ENCODE measurements around the gene SAXO1. TPM values are rescaled to one million over a fixed set of nuclear protein-coding genes. Genes with fewer than 3 reads are reported as not detected.

The SAXO1 gene
- total RNA-seq, 1 donor from 2014 or later = not detected

GRCh38 chr9:18888290-18888689 is 144.7 kb downstream of the SAXO1 start:
- DNase-seq (ENCODE audit: low read depth) = peak; percentile 56
- no peak overlapping the region for H3K9ac ChIP-seq (ENCODE audit: low read length)

GRCh38 chr9:18887546-18887945 is 145.5 kb downstream of the SAXO1 start:
- H3K27me3 ChIP-seq (ENCODE audit: insufficient read depth, low read length) = no peaks in the 10 kb centered on the region
- no peak overlapping the region for H3K9ac ChIP-seq (ENCODE audit: low read length)
- peaks cover 5% of the 10 kb centered on the region for H3K9me3 Mint-ChIP-seq (ENCODE audit: unreplicated experiment)
- H3K36me3 ChIP-seq (ENCODE audit: insufficient read depth, low read length) = peaks cover 27% of the 10 kb centered on the region
- H3K4me3 Mint-ChIP-seq (ENCODE audit: unreplicated experiment) = no peak overlapping the region
- H3K4me1 ChIP-seq (ENCODE audit: insufficient read depth, low read length) = peaks cover 6% of the 10 kb centered on the region
- no peaks in the 10 kb centered on the region for H3K79me2 ChIP-seq (ENCODE audit: insufficient read depth, low read length)
- no peaks in the 10 kb centered on the region for H3K9me3 ChIP-seq (ENCODE audit: insufficient read depth, low read depth, low read length)
- no peak overlapping the region for H2AFZ ChIP-seq (ENCODE audit: low read depth, low read length)
- H3K27ac ChIP-seq (ENCODE audit: low read depth, low read length) = no peak overlapping the region
- H3K4me2 ChIP-seq (ENCODE audit: low read length) = no peak overlapping the region
- H4K20me1 ChIP-seq (ENCODE audit: insufficient read depth, low read length) = no peaks in the 10 kb centered on the region
- TF ChIP-seq CTCF (IDR thresholded peaks at IDR 0.05; ENCODE audit: insufficient read depth, low read depth, low read length) = no peak
- TF ChIP-seq EZH2 (IDR thresholded peaks at IDR 0.05; ENCODE audit: insufficient read depth, low read length) = no peak
- H3K4me1 Mint-ChIP-seq (ENCODE audit: low read depth, unreplicated experiment) = no peaks in the 10 kb centered on the region
- no peak for FAIRE-seq
- H3K4me3 ChIP-seq (ENCODE audit: insufficient read depth, low read depth, low read length) = no peak overlapping the region
- no peak overlapping the region for H3K27ac Mint-ChIP-seq (ENCODE audit: unreplicated experiment)
- DNase-seq (ENCODE audit: low read depth) = no peak
- no peaks in the 10 kb centered on the region for H3K27me3 Mint-ChIP-seq (ENCODE audit: low read depth, unreplicated experiment)
- peaks cover 10% of the 10 kb centered on the region for H3K36me3 Mint-ChIP-seq (ENCODE audit: low read depth, unreplicated experiment)

More at GRCh38 chr9:18888290-18888689, 144.7 kb downstream of the SAXO1 start:
- FAIRE-seq = no peak
- Histone ChIP-seq H3K79me2 (ENCODE audit: insufficient read depth, low read length) (no peaks in the 10 kb centered on the region), H3K9me3 (ENCODE audit: insufficient read depth, low read depth, low read length) (no peaks in the 10 kb centered on the region), H3K4me2 (ENCODE audit: low read length) (no peak overlapping the region), H4K20me1 (ENCODE audit: insufficient read depth, low read length) (no peaks in the 10 kb centered on the region), H3K4me1 (ENCODE audit: insufficient read depth, low read length) (peaks cover 12% of the 10 kb centered on the region), H3K4me3 (ENCODE audit: insufficient read depth, low read depth, low read length) (no peak overlapping the region), H3K27me3 (ENCODE audit: insufficient read depth, low read length) (no peaks in the 10 kb centered on the region), H3K27ac (ENCODE audit: low read depth, low read length) (no peak overlapping the region), H3K36me3 (ENCODE audit: insufficient read depth, low read length) (peaks cover 32% of the 10 kb centered on the region), H2AFZ (ENCODE audit: low read depth, low read length) (no peak overlapping the region)
- H3K9me3 Mint-ChIP-seq (ENCODE audit: unreplicated experiment) = peaks cover 2% of the 10 kb centered on the region
- no peak overlapping the region for H3K4me3 Mint-ChIP-seq (ENCODE audit: unreplicated experiment)
- peaks cover 8% of the 10 kb centered on the region for H3K36me3 Mint-ChIP-seq (ENCODE audit: low read depth, unreplicated experiment)
- no peak overlapping the region for H3K27ac Mint-ChIP-seq (ENCODE audit: unreplicated experiment)
- no peaks in the 10 kb centered on the region for H3K27me3 Mint-ChIP-seq (ENCODE audit: low read depth, unreplicated experiment)
- H3K4me1 Mint-ChIP-seq (ENCODE audit: low read depth, unreplicated experiment) = peaks cover 1% of the 10 kb centered on the region
- TF ChIP-seq EZH2 (IDR thresholded peaks at IDR 0.05; ENCODE audit: insufficient read depth, low read length) (no peak), CTCF (IDR thresholded peaks at IDR 0.05; ENCODE audit: insufficient read depth, low read depth, low read length) (no peak)

GRCh38 chr9:18881758-18882157 is 151.3 kb downstream of the SAXO1 start:
- Histone ChIP-seq H3K36me3 (ENCODE audit: insufficient read depth, low read length) (peaks cover 4% of the 10 kb centered on the region), H3K9ac (ENCODE audit: low read length) (no peak overlapping the region), H2AFZ (ENCODE audit: low read depth, low read length) (no peak overlapping the region), H3K79me2 (ENCODE audit: insufficient read depth, low read length) (peaks cover 4% of the 10 kb centered on the region), H3K4me1 (ENCODE audit: insufficient read depth, low read length) (no peaks in the 10 kb centered on the region), H3K4me2 (ENCODE audit: low read length) (no peak overlapping the region), H3K9me3 (ENCODE audit: insufficient read depth, low read depth, low read length) (no peaks in the 10 kb centered on the region), H3K27ac (ENCODE audit: low read depth, low read length) (no peak overlapping the region), H3K27me3 (ENCODE audit: insufficient read depth, low read length) (no peaks in the 10 kb centered on the region), H4K20me1 (ENCODE audit: insufficient read depth, low read length) (peaks cover 16% of the 10 kb centered on the region), H3K4me3 (ENCODE audit: insufficient read depth, low read depth, low read length) (no peak overlapping the region)
- Mint-ChIP-seq H3K36me3 (ENCODE audit: low read depth, unreplicated experiment) (peaks cover 9% of the 10 kb centered on the region), H3K4me3 (ENCODE audit: unreplicated experiment) (no peak overlapping the region), H3K9me3 (ENCODE audit: unreplicated experiment) (peaks cover 5% of the 10 kb centered on the region), H3K4me1 (ENCODE audit: low read depth, unreplicated experiment) (no peaks in the 10 kb centered on the region), H3K27ac (ENCODE audit: unreplicated experiment) (no peak overlapping the region), H3K27me3 (ENCODE audit: low read depth, unreplicated experiment) (peaks cover 4% of the 10 kb centered on the region)
- FAIRE-seq (no peak), DNase-seq (ENCODE audit: low read depth) (no peak)
- TF ChIP-seq CTCF (IDR thresholded peaks at IDR 0.05; ENCODE audit: insufficient read depth, low read depth, low read length) (no peak), EZH2 (IDR thresholded peaks at IDR 0.05; ENCODE audit: insufficient read depth, low read length) (no peak)
